GM13977 (cell line): ENCODE measurements around the gene ARHGEF9.
"Not testable (repeated sequence)": the region's sequence is repeated elsewhere in the genome, so short reads cannot be mapped to it uniquely, and the experiment has no call there.

Experiments
- DNase-seq: peaks from one replicate; pipeline ENCODE4 v3.0.0; 2012; ENCODE audit warnings: low spot score
- in situ Hi-C: fragments of 300-500 bp; cut with MboI; formaldehyde crosslinking; loops from one replicate; pipeline ENCODE4 v1.12.0; 2022; ENCODE audit warnings: low sequenced_read_pairs, low pct_unique_long_range_greater_than_20kb, mixed read lengths, inconsistent platforms; ENCODE audit not compliant: unreplicated experiment
- TF ChIP-seq, protein P1 (sequence below): IDR thresholded peaks from 2 replicates; pipeline ENCODE4 v1.5.1; 2012; ENCODE audit warnings: mild to moderate bottlenecking, control low read depth; ENCODE audit not compliant: insufficient read depth; ENCODE audit errors: extremely low read depth, missing control alignments

The ARHGEF9 gene

DNA sequence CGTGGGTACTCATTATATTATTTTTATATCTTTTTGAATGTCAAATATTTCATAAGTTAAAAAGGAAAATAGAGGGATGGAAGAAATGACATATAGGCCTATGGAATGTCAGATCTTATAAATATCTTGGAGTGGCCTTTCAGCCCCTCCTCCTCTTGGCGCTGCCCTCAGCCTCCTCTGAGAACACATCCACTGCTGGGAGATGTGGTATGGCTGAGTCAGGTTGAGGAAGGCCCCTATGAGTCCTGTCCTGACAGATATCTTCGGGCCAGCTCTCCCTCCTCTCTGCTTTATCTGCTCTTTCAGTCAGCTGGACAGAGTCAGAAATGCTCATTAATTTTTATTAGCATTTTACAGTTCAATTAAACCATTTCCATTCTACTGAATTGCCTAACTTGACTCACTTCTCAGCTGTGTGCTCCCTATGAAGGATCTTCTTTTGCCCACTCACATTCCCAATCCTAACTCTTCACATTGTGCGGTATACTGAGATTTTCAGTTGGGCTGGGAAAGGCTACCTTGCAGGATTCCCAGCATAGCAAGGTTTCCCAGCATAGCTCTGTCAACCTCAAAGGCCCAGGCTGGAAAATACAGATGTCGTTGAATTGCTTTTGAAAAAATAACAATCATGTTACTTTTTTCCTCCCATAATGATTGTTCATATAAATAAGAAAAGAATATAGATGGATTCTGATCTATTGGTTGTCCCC, 128.0 kb downstream of the ARHGEF9 start:
- in situ Hi-C loops, result no loop called here
- TF ChIP-seq, protein P1, sequence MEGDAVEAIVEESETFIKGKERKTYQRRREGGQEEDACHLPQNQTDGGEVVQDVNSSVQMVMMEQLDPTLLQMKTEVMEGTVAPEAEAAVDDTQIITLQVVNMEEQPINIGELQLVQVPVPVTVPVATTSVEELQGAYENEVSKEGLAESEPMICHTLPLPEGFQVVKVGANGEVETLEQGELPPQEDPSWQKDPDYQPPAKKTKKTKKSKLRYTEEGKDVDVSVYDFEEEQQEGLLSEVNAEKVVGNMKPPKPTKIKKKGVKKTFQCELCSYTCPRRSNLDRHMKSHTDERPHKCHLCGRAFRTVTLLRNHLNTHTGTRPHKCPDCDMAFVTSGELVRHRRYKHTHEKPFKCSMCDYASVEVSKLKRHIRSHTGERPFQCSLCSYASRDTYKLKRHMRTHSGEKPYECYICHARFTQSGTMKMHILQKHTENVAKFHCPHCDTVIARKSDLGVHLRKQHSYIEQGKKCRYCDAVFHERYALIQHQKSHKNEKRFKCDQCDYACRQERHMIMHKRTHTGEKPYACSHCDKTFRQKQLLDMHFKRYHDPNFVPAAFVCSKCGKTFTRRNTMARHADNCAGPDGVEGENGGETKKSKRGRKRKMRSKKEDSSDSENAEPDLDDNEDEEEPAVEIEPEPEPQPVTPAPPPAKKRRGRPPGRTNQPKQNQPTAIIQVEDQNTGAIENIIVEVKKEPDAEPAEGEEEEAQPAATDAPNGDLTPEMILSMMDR, result no peak
- DNase-seq, result no peak

DNA sequence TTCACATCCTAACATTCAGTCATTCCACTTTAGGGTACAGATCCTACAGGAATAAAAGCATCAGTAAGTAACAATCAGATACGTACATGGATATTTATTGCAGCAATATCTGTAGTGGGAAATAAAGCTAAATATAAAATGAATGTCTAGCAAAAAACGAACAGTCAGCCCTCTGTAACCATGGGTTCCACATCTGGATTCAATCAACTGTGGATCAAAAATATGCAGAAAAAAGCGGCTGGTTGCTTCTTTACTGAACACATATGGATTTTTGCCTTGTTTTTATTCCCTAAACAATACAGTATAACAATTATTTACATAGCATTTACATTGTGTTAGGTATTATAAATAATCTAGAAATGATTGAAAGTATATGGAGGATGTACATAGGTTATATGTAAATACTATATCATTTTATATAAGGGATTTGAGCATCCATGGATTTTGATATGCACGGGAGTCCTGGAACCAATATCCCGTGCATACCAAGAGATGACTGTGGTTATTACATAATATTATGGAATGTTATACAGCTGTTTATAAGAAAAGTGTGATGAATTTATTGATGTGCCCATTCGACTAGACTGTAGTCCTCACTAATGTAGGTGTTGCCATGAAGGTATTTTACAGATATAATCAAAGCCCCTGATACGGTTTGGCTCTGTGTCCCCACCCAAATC, 132.8 kb downstream of the ARHGEF9 start:
- in situ Hi-C loops, result no loop called here
- no peak for DNase-seq
- TF ChIP-seq, protein P1, result no peak

- in situ Hi-C loops, DNase-seq: not testable (repeated sequence)
These were observed 139.3 kb downstream of the ARHGEF9 start for GRCh38 chrX:63645748-63646147.

- in situ Hi-C loops, result no loop called here
- TF ChIP-seq, protein P1, result no peak
- no peak for DNase-seq
These were observed 149.3 kb downstream of the ARHGEF9 start for GRCh38 chrX:63635750-63636149.

DNA sequence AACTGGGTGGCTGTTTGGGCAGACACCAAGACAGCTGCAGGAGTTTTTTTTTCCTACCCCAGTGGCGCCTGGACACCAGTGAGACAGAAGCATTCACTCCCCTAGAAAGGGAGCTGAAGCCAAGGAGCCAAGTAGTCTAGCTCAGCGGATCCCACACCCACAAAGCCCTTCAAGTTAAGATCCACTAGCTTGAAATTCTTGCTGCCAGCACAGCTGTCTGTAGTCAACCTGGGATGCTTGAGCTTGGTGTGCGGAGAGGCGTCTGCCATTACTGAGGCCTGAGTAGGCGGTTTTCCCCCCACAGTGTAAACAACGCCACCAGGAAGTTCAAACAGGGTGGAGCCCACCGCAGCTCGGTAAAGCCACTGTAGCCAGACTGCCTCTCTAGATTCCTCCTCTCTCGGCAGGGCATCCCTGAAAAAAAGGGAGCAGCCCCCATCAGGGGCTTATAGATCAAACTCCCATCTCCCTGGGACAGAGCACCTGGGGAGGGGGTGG, 171.4 kb downstream of the ARHGEF9 start:
- DNase-seq, result no peak
- TF ChIP-seq, protein P1, result no peak
- in situ Hi-C loops, result no loop called here

- no peak for DNase-seq
- TF ChIP-seq, protein P1, result no peak
- in situ Hi-C loops, result no loop called here
These were observed 199.1 kb downstream of the ARHGEF9 start for GRCh38 chrX:63585936-63586335.
